ENCODE data around the gene SF3B3.

DNA sequence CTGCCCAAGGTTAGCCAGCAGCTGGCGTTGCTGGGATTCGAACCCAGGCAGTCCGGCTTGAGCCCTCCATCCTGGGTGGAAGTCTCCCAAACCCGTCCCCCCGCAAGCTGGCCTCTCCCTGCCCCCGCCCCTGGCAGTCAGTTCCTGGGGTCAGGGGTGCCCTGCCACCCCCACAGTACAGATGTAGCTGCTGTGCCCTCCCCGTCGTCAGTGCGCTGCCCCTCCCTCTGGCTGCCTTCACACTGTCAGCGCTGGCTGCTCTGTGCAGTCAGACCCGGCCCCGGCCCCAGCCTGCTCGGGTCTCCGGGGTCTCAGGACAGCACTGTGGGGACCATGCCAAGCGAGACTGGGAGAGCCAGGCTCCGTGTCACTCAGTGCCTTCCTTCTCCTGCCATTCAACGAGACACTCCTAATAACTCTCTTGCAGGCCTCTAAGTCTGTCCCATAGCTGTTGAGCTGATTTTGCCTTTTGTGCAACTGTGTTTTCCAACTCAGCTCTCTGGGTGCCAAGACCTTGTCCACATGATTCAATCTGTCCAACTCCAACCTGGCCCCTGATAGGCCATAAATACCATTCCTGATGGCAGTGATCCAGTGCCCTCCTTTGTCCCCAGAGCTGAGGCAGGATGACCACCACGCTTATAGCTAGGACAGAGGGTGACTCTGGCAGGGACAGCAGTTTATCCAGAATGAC lies 67.3 kb downstream of the SF3B3 start:
- TF ChIP-seq EZH2 (IDR thresholded peaks at IDR 0.05) (no peak), FOXP2 (optimal IDR thresholded peaks at IDR 0.05; ENCODE audit: control extremely low read depth, extremely low read length, insufficient read depth) (no peak)
